Kidney capillary endothelial cell (primary cell): ENCODE results near the gene VCX3A.
"Not testable (repeated sequence)": the region's sequence is repeated elsewhere in the genome, so short reads cannot be mapped to it uniquely, and the experiment has no call there.

Experiments used
- DNase-seq: peaks from one replicate; pipeline ENCODE4 v3.0.0-alpha.2; 2018; ENCODE audit warnings: low spot score

The VCX3A gene

DNA sequence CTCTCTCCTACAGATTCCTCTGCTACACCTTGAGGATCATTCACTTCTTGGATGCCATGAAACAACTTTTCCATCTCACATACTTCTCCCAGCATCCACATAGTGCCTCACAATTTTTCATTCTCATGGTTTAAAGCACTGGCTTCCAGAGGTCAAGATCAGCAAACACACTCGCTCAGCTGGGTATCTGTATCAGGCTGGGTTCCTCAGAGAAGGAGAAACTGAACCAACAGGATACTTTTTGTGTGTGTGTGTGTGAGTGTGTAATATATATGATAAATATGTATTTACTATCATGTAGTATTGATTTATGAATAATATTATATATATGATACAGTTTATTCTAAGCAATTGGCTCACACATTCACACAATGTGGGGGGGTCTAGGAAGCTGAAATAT, at the start of gene VCX3A:
Gene VCX3A, minus strand, starts transcription at position 101 of the 400 bp plus-strand sequence. CDS start 621 bp downstream, outside the sequence.
- DNase-seq, result not testable (repeated sequence)

GRCh38 chrX:6574762-6575161, 39.8 kb upstream of the VCX3A start:
- no peak for DNase-seq

GRCh38 chrX:6568031-6568430, 33.1 kb upstream of the VCX3A start:
- DNase-seq, result no peak

- no peak for DNase-seq
Observed at GRCh38 chrX:6558979-6559378, 24.1 kb upstream of the VCX3A start.

DNA sequence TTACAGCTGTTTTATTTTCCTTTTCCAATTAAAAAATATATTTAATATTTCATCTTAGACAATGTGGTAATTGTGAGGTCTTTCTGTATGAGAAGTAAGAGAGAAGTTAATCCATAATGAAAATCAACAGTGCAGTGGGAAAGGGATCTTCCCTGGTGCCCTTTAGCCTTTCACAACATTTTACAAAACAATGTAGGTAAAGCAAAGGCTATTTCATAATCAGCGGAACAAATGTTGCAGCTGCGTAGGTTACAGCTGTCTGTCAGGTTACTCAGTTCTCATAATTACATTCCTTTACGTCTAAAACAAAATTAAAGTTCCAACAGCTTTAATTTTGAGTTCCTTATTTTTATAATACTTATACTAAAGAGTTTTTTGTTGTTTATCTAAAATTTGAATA, 22.8 kb upstream of the VCX3A start:
- DNase-seq, result no peak

GRCh38 chrX:6550999-6551398, 16.1 kb upstream of the VCX3A start:
- DNase-seq, result no peak

- DNase-seq, result no peak
Observed at GRCh38 chrX:6545712-6546111, 10.8 kb upstream of the VCX3A start.

- DNase-seq, result no peak
Observed at GRCh38 chrX:6526564-6527136, 8.3 kb downstream of the VCX3A start.

GRCh38 chrX:6517376-6517775, 17.5 kb downstream of the VCX3A start:
- no peak for DNase-seq

GRCh38 chrX:6506444-6506843, 28.5 kb downstream of the VCX3A start:
- DNase-seq, result no peak

GRCh38 chrX:6505960-6506359, 29.0 kb downstream of the VCX3A start:
- no peak for DNase-seq

GRCh38 chrX:6500719-6501118, 34.2 kb downstream of the VCX3A start:
- no peak for DNase-seq

GRCh38 chrX:6498324-6498723, 36.6 kb downstream of the VCX3A start:
- DNase-seq, result no peak
